ENCODE results near the gene NUP133.

DNA sequence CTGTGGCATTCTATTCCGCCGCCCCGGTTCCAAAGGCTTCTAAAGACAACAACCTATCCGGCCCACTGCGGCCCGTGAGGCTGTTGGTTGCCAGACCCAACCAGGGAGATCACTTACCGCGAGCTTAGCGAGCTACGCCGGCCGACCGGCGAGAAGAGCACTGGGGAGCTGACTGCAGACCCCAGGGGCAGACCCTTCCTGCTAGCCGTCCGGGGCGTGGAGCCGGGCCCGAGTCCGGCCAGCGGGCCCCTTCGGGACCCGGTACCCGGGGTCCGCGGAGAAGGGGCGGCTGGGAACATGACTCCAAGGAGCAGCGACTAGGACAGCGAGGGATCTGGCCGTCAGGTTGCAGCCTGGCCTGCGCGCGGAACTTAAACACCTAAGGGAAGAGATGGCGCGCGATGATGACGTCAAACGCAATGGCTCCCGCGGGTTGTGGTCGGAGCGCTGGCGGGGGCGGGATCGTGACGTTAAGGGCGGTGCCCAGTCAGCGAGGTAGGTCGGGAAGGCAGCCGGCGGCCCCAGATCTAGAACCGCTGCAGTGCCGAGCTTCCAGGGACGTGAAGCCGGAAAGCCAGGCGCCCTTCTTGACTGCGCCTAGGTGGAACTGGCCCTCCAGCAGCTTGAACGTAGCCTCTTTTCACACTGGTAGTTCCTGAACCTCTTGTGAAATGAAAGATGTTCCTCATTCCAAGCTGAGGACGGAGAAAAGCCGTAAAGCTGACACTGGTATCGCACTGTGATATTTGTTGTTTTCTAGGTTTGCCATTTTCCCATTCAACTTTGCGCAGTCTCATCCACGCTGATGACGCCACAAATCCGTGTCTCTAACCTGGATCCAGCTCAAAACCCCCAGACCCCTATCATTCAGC is at the start of gene NUP133:
- TF ChIP-seq POLR2A (IDR thresholded peaks at IDR 0.05; ENCODE audit: low read length) = peak; percentile 99
- TF ChIP-seq GATA1 (IDR thresholded peaks at IDR 0.05; ENCODE audit: low read depth, low read length) = no peak
